Gastroesophageal sphincter (tissue), 3 donors: Measurements from ENCODE around the gene KRTAP10-5.

Experiments
- POLR2A ChIP-seq, 2 donors: fragments of 450-650 bp; IDR thresholded peaks; one replicate each; pipeline ENCODE4 v1.6.1; 2017; ENCODE audit warnings: antibody characterized with exemption in 2 of 2, mild to moderate bottlenecking in 2 of 2, moderate library complexity in 1 of 2
- POLR2AphosphoS5 ChIP-seq: sonication (generic); formaldehyde crosslinking; IDR thresholded peaks from one replicate; pipeline ENCODE4 v1.6.1; 2017; ENCODE audit warnings: antibody characterized with exemption
- TF ChIP-seq, protein P1 (sequence below), 4 experiments: fragments of 200-600 bp in 2 of 4; fragments of 450-650 bp in 2 of 4; sonication (generic) in 1 of 4; IDR thresholded peaks; one replicate each; pipeline ENCODE4 v1.5.1; 2017 to 2019; ENCODE audit warnings: antibody characterized with exemption in 4 of 4, mild to moderate bottlenecking in 2 of 4, moderate library complexity in 2 of 4

DNA sequence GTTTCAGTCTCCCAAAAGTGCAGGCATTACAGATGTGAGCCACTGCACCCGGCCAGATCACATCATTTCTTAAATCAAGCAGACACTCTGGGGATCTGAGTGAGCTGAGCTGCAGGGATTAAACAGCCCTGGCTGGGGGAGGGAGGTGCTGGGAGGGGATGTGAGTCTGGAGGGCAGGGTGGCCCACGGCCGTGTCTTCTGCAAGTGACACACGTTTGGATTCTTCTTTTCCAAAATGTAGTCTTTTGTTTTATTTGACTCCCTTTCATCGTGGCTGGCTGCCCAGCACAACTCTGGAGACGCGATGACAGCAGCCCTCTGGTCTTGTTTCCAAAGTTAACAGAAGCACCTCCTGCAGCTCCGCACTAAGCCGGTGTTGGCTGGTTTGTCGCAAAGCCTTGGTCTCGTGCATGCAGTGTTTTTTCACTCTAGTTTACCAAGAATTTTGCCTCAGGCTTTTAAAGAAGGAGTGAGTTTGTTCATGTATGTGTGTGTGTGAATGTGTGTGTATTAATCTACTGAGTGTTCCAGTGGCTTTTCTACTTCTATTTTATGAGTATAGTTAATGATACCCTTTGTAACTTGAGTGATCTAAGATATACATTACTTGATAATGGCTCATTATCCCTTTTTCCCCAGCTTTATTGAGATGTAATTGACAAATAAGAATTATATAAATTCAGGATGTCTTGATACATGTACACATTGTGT lies 2.8 kb upstream of the KRTAP10-5 start:
- TF ChIP-seq, protein P1, sequence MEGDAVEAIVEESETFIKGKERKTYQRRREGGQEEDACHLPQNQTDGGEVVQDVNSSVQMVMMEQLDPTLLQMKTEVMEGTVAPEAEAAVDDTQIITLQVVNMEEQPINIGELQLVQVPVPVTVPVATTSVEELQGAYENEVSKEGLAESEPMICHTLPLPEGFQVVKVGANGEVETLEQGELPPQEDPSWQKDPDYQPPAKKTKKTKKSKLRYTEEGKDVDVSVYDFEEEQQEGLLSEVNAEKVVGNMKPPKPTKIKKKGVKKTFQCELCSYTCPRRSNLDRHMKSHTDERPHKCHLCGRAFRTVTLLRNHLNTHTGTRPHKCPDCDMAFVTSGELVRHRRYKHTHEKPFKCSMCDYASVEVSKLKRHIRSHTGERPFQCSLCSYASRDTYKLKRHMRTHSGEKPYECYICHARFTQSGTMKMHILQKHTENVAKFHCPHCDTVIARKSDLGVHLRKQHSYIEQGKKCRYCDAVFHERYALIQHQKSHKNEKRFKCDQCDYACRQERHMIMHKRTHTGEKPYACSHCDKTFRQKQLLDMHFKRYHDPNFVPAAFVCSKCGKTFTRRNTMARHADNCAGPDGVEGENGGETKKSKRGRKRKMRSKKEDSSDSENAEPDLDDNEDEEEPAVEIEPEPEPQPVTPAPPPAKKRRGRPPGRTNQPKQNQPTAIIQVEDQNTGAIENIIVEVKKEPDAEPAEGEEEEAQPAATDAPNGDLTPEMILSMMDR (IDR thresholded peaks at IDR 0.05) = no peak
- TF ChIP-seq POLR2A (IDR thresholded peaks at IDR 0.05) (no peak), POLR2AphosphoS5 (no peak)
